EH (cell line): ENCODE results near the gene HSD3B7.
A peak's percentile ranks its signal among the peaks of the same experiment; 100 is the strongest.

ENCODE experiments used
- DNase-seq: peaks from one replicate; pipeline ENCODE4 v3.0.0-alpha.2; 2015; ENCODE audit warnings: low read depth

Gene HSD3B7

GRCh38 chr16:31023627-31024226, 38.7 kb downstream of the HSD3B7 start:
- no peak for DNase-seq

- DNase-seq, result no peak
Measured at GRCh38 chr16:31025339-31025738, 40.3 kb downstream of the HSD3B7 start.

- no peak for DNase-seq
Measured at GRCh38 chr16:31029272-31029671, 44.3 kb downstream of the HSD3B7 start.

- DNase-seq, result no peak
Measured at GRCh38 chr16:31031276-31031675, 46.3 kb downstream of the HSD3B7 start.

GRCh38 chr16:31032736-31033708, 48.0 kb downstream of the HSD3B7 start, which contains the start of gene STX4:
Gene STX4 (plus strand): TSS chr16:31033558. CDS start chr16:31033806, 248 bp downstream.
- peak; percentile 97 for DNase-seq

DNA sequence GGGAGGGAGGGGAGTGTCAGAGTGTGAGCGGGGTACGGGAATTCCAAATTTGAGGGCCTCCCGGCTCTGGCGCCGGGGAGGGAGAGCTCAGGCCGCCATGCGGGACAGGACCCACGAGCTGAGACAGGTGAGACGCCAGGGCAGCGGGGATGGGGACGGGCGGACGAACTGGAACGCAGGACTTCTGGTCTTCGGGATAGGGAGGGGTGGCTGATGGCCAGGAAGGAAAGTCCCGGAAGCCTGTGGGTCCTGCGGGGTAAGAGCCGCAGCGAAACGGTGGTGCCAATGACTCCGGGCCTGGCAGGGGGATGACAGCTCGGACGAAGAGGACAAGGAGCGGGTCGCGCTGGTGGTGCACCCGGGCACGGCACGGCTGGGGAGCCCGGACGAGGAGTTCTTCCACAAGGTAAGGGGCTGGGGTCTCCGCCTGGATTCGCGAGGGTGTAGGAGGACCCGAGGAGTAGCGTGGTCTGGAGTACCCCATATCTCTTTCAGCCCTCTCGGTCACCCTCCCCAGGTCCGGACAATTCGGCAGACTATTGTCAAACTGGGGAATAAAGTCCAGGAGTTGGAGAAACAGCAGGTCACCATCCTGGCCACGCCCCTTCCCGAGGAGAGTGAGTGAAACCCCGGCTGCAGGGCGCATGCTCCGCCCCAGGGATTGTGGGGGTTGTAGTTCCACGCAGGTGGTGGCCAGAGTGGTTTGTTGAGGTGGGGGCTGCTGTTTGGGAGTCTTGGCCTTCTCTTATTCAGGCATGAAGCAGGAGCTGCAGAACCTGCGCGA, 48.9 kb downstream of the HSD3B7 start:
- DNase-seq, result peak; percentile 87

- DNase-seq, result no peak
Measured at GRCh38 chr16:31036691-31037090, 51.7 kb downstream of the HSD3B7 start.
